Astrocyte (in vitro differentiated cells and primary cell): ENCODE measurements around the gene LRCH4. TPM values are rescaled to one million over a fixed set of nuclear protein-coding genes. Genes with fewer than 3 reads are reported as not detected.
"Not testable (repeated sequence)": the region's sequence is repeated elsewhere in the genome, so short reads cannot be mapped to it uniquely, and the experiment has no call there.

Experiments used
- DNase-seq: peaks from one replicate; pipeline ENCODE4 v3.0.0-alpha.2; 2010; ENCODE audit warnings: low read depth
- FAIRE-seq: peaks from 2 replicates; lab custom pipeline; 2011; peaks lifted over from hg19 to GRCh38; lab: Jason Lieb, UNC
- H2AFZ ChIP-seq: 2 replicates; pipeline ENCODE4 v1.6.0; 2012; ENCODE audit warnings: low read depth, low read length, inconsistent platforms
- H3K27ac ChIP-seq: 2 replicates; pipeline ENCODE4 v1.5.1; 2011; ENCODE audit warnings: low read depth, low read length, inconsistent platforms
- H3K27me3 ChIP-seq: 2 replicates; pipeline ENCODE4 v1.6.0; 2011; ENCODE audit warnings: low read length, inconsistent platforms; ENCODE audit not compliant: insufficient read depth
- H3K36me3 ChIP-seq: 2 replicates; pipeline ENCODE4 v1.5.1; 2011; ENCODE audit warnings: low read length, inconsistent platforms; ENCODE audit not compliant: insufficient read depth
- H3K4me1 ChIP-seq: 2 replicates; pipeline ENCODE4 v1.5.1; 2011; ENCODE audit warnings: low read length, inconsistent platforms; ENCODE audit not compliant: insufficient read depth
- H3K4me2 ChIP-seq: 2 replicates; pipeline ENCODE4 v1.6.0; 2012; ENCODE audit warnings: low read length, inconsistent platforms
- H3K4me3 ChIP-seq: 2 replicates; pipeline ENCODE4 v1.5.1; 2011; ENCODE audit warnings: low read depth, mild to moderate bottlenecking, low read length, inconsistent platforms; ENCODE audit not compliant: insufficient read depth
- H3K79me2 ChIP-seq: 2 replicates; pipeline ENCODE4 v1.6.0; 2012; ENCODE audit warnings: mild to moderate bottlenecking, low read length, inconsistent platforms; ENCODE audit not compliant: insufficient read depth
- H3K9ac ChIP-seq: 2 replicates; pipeline ENCODE4 v1.6.0; 2012; ENCODE audit warnings: mild to moderate bottlenecking, low read length, inconsistent platforms
- H3K9me3 ChIP-seq: 2 replicates; pipeline ENCODE4 v1.5.1; 2012; ENCODE audit warnings: low read depth, mild to moderate bottlenecking, low read length, inconsistent platforms; ENCODE audit not compliant: insufficient read depth
- H4K20me1 ChIP-seq: 2 replicates; pipeline ENCODE4 v1.6.0; 2012; ENCODE audit warnings: low read length, inconsistent platforms; ENCODE audit not compliant: insufficient read depth
- H3K27ac Mint-ChIP-seq: one replicate; pipeline ENCODE4 v1.8.0; 2021; ENCODE audit warnings: mild to moderate bottlenecking, mixed read lengths; ENCODE audit not compliant: unreplicated experiment
- H3K27me3 Mint-ChIP-seq: one replicate; pipeline ENCODE4 v1.8.0; 2021; ENCODE audit warnings: low read depth, mixed read lengths; ENCODE audit not compliant: unreplicated experiment
- H3K36me3 Mint-ChIP-seq: one replicate; pipeline ENCODE4 v1.8.0; 2021; ENCODE audit warnings: low read depth, mixed read lengths; ENCODE audit not compliant: unreplicated experiment
- H3K4me1 Mint-ChIP-seq: one replicate; pipeline ENCODE4 v1.8.0; 2021; ENCODE audit warnings: low read depth, mixed read lengths; ENCODE audit not compliant: unreplicated experiment
- H3K4me3 Mint-ChIP-seq: one replicate; pipeline ENCODE4 v1.8.0; 2021; ENCODE audit warnings: mild to moderate bottlenecking, moderate library complexity, mixed read lengths; ENCODE audit not compliant: unreplicated experiment
- H3K9me3 Mint-ChIP-seq: one replicate; pipeline ENCODE4 v1.8.0; 2021; ENCODE audit warnings: mild to moderate bottlenecking, mixed read lengths; ENCODE audit not compliant: unreplicated experiment
- CTCF ChIP-seq: IDR thresholded peaks from 2 replicates; pipeline ENCODE4 v1.5.1; 2011; ENCODE audit warnings: low read depth, mild to moderate bottlenecking, inconsistent platforms, low read length, moderate library complexity; ENCODE audit not compliant: insufficient read depth
- EZH2 ChIP-seq: IDR thresholded peaks from 2 replicates; pipeline ENCODE4 v1.6.1; 2012; ENCODE audit warnings: mild to moderate bottlenecking, low read length, inconsistent platforms; ENCODE audit not compliant: insufficient read depth
- total RNA-seq: library from RNA; stranded (reverse); gene quantifications from 2 replicates; pipeline ENCODE4 v1.2.1, GENCODE V29; 2021

The LRCH4 gene
- total RNA-seq, 1 donor from 2014 or later: 62.5 TPM

- H3K4me3 ChIP-seq: no peak overlapping the region
- Mint-ChIP-seq H3K9me3 (no peaks in the 10 kb centered on the region), H3K36me3 (no peaks in the 10 kb centered on the region), H3K27ac (peak overlapping the region; percentile 90), H3K27me3 (no peaks in the 10 kb centered on the region), H3K4me3 (peak overlapping the region; percentile 41), H3K4me1 (peaks cover 41% of the 10 kb centered on the region)
- H3K9me3 ChIP-seq: no peaks in the 10 kb centered on the region
- H3K27me3 ChIP-seq: no peaks in the 10 kb centered on the region
- H3K9ac ChIP-seq: peak overlapping the region; percentile 39
- peaks cover 19% of the 10 kb centered on the region for H3K79me2 ChIP-seq
- H3K27ac ChIP-seq: peak overlapping the region; percentile 71
- no peak for FAIRE-seq
- H3K36me3 ChIP-seq: no peaks in the 10 kb centered on the region
- no peak for DNase-seq
- H4K20me1 ChIP-seq: no peaks in the 10 kb centered on the region
- TF ChIP-seq CTCF (no peak), EZH2 (no peak)
- peaks cover 34% of the 10 kb centered on the region for H3K4me1 ChIP-seq
- H2AFZ ChIP-seq: peak overlapping the region; percentile 26
- peak overlapping the region; percentile 74 for H3K4me2 ChIP-seq
Observed at GRCh38 chr7:100544967-100545359, 41.0 kb downstream of the LRCH4 start.

DNA sequence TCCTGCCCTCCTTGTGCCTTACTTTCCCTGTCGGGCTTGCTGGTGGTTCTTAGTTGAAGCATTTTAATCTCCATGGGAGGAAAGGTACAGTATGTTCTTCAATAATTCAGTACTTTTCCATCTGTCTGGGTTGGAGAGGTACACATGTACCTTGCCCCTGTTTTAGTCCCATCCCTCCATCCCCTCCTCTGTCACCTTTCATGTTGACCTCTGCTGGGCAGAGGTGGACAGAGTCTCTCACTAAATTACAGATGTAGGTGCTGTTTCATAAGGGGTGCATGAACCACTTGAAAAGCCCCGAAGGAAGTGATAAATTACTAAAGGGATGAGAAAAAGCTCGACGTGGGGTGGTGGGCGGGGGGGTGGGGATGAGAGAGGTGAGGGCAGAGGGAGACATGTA lies 41.5 kb downstream of the LRCH4 start:
- no peak overlapping the region for H3K4me3 ChIP-seq
- H3K36me3 ChIP-seq: no peaks in the 10 kb centered on the region
- H3K9me3 ChIP-seq: no peaks in the 10 kb centered on the region
- H3K9ac ChIP-seq: no peak overlapping the region
- H3K4me1 Mint-ChIP-seq: peaks cover 41% of the 10 kb centered on the region
- TF ChIP-seq EZH2 (no peak), CTCF (no peak)
- H4K20me1 ChIP-seq: no peaks in the 10 kb centered on the region
- no peaks in the 10 kb centered on the region for H3K27me3 ChIP-seq
- no peak for FAIRE-seq
- H3K27me3 Mint-ChIP-seq: no peaks in the 10 kb centered on the region
- DNase-seq: no peak
- no peak overlapping the region for H3K4me3 Mint-ChIP-seq
- H3K27ac ChIP-seq: no peak overlapping the region
- H2AFZ ChIP-seq: no peak overlapping the region
- H3K4me2 ChIP-seq: no peak overlapping the region
- peak overlapping the region; percentile 90 for H3K27ac Mint-ChIP-seq
- H3K4me1 ChIP-seq: peaks cover 34% of the 10 kb centered on the region
- peaks cover 24% of the 10 kb centered on the region for H3K79me2 ChIP-seq
- H3K36me3 Mint-ChIP-seq: no peaks in the 10 kb centered on the region
- H3K9me3 Mint-ChIP-seq: no peaks in the 10 kb centered on the region

GRCh38 chr7:100543586-100543985 lies 42.3 kb downstream of the LRCH4 start:
- H3K9me3 ChIP-seq: no peaks in the 10 kb centered on the region
- H3K36me3 ChIP-seq: no peaks in the 10 kb centered on the region
- Mint-ChIP-seq H3K4me3 (no peak overlapping the region), H3K27ac (no peak overlapping the region), H3K36me3 (no peaks in the 10 kb centered on the region), H3K27me3 (no peaks in the 10 kb centered on the region), H3K4me1 (peaks cover 39% of the 10 kb centered on the region), H3K9me3 (no peaks in the 10 kb centered on the region)
- no peak overlapping the region for H3K27ac ChIP-seq
- H4K20me1 ChIP-seq: no peaks in the 10 kb centered on the region
- DNase-seq (no peak), FAIRE-seq (no peak)
- H3K9ac ChIP-seq: no peak overlapping the region
- H3K27me3 ChIP-seq: no peaks in the 10 kb centered on the region
- H3K79me2 ChIP-seq: peaks cover 24% of the 10 kb centered on the region
- H3K4me1 ChIP-seq: peaks cover 35% of the 10 kb centered on the region
- no peak overlapping the region for H2AFZ ChIP-seq
- no peak overlapping the region for H3K4me3 ChIP-seq
- TF ChIP-seq EZH2 (no peak), CTCF (no peak)
- no peak overlapping the region for H3K4me2 ChIP-seq

GRCh38 chr7:100541309-100541708 lies 44.6 kb downstream of the LRCH4 start:
- peaks cover 21% of the 10 kb centered on the region for H3K4me1 ChIP-seq
- not testable (repeated sequence) for H3K27me3 ChIP-seq, H3K4me3 Mint-ChIP-seq, H3K36me3 Mint-ChIP-seq, H3K9me3 Mint-ChIP-seq, FAIRE-seq, H3K9ac ChIP-seq, H3K9me3 ChIP-seq, DNase-seq, H3K36me3 ChIP-seq, H3K27me3 Mint-ChIP-seq, H4K20me1 ChIP-seq, H2AFZ ChIP-seq, H3K4me3 ChIP-seq, H3K27ac Mint-ChIP-seq, H3K27ac ChIP-seq, H3K4me2 ChIP-seq
- H3K4me1 Mint-ChIP-seq: peaks cover 21% of the 10 kb centered on the region
- peaks cover 24% of the 10 kb centered on the region for H3K79me2 ChIP-seq
